IMR-90 (cell line): ENCODE data around the gene ZNF732.

ENCODE experiments used
- CEBPB ChIP-seq: IDR thresholded peaks from 2 replicates; pipeline ENCODE4 v1.6.1; 2012; ENCODE audit warnings: low read depth, low read length, improper control_type of control experiment
- POLR2A ChIP-seq: IDR thresholded peaks from 2 replicates; pipeline ENCODE4 v1.6.1; 2012; ENCODE audit warnings: mild to moderate bottlenecking, low read depth, low read length
- TF ChIP-seq, protein P1 (sequence below): conservative IDR thresholded peaks from 2 replicates; pipeline ENCODE4 v1.5.1; 2012; ENCODE audit warnings: mild to moderate bottlenecking, low read depth, low read length, improper control_type of control experiment
- TF ChIP-seq, protein P2 (sequence below): fragments of 150-350 bp; IDR thresholded peaks from 2 replicates; pipeline ENCODE4 v1.6.1; 2017; ENCODE audit warnings: mild to moderate bottlenecking, antibody characterized with exemption, low read length, low read depth

DNA sequence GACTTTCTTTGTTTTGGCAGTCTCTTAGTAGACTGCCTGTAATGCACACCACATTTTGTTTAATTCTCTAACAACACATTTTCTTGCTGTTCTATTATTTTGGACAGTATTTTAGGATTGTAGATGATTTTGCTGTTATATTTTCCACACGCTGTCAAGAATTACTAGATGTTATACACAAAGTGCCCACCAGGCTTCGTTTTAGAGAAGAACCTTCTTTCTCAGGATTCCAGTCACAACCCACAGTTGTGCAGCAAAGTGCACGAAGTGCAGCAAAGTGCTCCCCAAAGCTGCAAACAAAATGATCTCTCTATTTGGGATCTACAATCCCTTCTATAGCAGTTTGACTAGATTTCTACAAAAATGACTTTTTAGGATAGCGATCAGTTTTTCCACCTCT lies 34.7 kb upstream of the ZNF732 start:
- TF ChIP-seq, protein P1, sequence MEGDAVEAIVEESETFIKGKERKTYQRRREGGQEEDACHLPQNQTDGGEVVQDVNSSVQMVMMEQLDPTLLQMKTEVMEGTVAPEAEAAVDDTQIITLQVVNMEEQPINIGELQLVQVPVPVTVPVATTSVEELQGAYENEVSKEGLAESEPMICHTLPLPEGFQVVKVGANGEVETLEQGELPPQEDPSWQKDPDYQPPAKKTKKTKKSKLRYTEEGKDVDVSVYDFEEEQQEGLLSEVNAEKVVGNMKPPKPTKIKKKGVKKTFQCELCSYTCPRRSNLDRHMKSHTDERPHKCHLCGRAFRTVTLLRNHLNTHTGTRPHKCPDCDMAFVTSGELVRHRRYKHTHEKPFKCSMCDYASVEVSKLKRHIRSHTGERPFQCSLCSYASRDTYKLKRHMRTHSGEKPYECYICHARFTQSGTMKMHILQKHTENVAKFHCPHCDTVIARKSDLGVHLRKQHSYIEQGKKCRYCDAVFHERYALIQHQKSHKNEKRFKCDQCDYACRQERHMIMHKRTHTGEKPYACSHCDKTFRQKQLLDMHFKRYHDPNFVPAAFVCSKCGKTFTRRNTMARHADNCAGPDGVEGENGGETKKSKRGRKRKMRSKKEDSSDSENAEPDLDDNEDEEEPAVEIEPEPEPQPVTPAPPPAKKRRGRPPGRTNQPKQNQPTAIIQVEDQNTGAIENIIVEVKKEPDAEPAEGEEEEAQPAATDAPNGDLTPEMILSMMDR = no peak
- peak; percentile 26; the same call in 1 of the 2 replicates for TF ChIP-seq POLR2A
- TF ChIP-seq CEBPB = no peak
- TF ChIP-seq, protein P2, sequence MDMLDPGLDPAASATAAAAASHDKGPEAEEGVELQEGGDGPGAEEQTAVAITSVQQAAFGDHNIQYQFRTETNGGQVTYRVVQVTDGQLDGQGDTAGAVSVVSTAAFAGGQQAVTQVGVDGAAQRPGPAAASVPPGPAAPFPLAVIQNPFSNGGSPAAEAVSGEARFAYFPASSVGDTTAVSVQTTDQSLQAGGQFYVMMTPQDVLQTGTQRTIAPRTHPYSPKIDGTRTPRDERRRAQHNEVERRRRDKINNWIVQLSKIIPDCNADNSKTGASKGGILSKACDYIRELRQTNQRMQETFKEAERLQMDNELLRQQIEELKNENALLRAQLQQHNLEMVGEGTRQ = no peak
